SH-SY5Y (cell line): ENCODE results near the gene FNIP1.

Source experiments
- GATA2 ChIP-seq: IDR thresholded peaks from 2 replicates; pipeline ENCODE4 v1.6.1; 2011; ENCODE audit warnings: mild to moderate bottlenecking, low read depth, low read length
- GATA3 ChIP-seq: IDR thresholded peaks from 2 replicates; pipeline ENCODE4 v1.6.1; 2011; ENCODE audit warnings: low read depth, mild to moderate bottlenecking, low read length, moderate library complexity

GRCh38 chr5:131795879-131796792 is 681 bp downstream of the FNIP1 start:
- TF ChIP-seq GATA2, result no peak
- no peak for TF ChIP-seq GATA3
